Keratinocyte (primary cell): ENCODE data around the gene SYT1.

Source experiments
- CTCF ChIP-seq, 3 experiments: IDR thresholded peaks in 1 of 3; conservative IDR thresholded peaks in 1 of 3; optimal IDR thresholded peaks in 1 of 3; 2 replicates in 2 of 3; 3 replicates in 1 of 3; pipeline versions ENCODE3 to v1.5.1; 2011; ENCODE audit warnings: low read length in 3 of 3, mild to moderate bottlenecking in 3 of 3, moderate library complexity in 2 of 3, control low read depth in 1 of 3, inconsistent platforms in 1 of 3; ENCODE audit not compliant: insufficient read depth in 2 of 3; ENCODE audit errors: extremely low read depth in 1 of 3
- EZH2 ChIP-seq: IDR thresholded peaks from one replicate; pipeline ENCODE4 v1.6.1; 2012; ENCODE audit warnings: inconsistent platforms, mild to moderate bottlenecking, low read length, moderate library complexity

GRCh38 chr12:79275631-79276030 lies 411.1 kb downstream of the SYT1 start:
- no peak for TF ChIP-seq CTCF (optimal IDR thresholded peaks at IDR 0.05 in 1 of 3, IDR thresholded peaks at IDR 0.05 in 1 of 3, conservative IDR thresholded peaks at IDR 0.05 in 1 of 3; ENCODE audit: extremely low read depth in 1 of 3, insufficient read depth in 2 of 3, low read length in 3 of 3)
- no peak for TF ChIP-seq EZH2
